Natural killer cell (primary cell): ENCODE data around the gene MEPCE. TPM values are rescaled to one million over a fixed set of nuclear protein-coding genes. Genes with fewer than 3 reads are reported as not detected.

Experiments used
- ATAC-seq, 3 donors: fragments of 150-1000 bp in 2 of 3; fragments of 200-7000 bp in 1 of 3; cut with Tn5 transposase; 1 replicate in 1 of 3; 2 replicates in 2 of 3; pipeline ENCODE4 v1.10.0; 2021; ENCODE audit warnings: mild to moderate bottlenecking in 2 of 3, moderate library complexity in 2 of 3
- DNase-seq, 2 donors: peaks; one replicate each; pipeline versions ENCODE4 v3.0.0 to v3.0.0-alpha.2; 2013 to 2021; ENCODE audit warnings: mixed read lengths in 1 of 2
- H3K27ac ChIP-seq: one replicate; pipeline ENCODE4 v1.5.1; 2013; ENCODE audit warnings: mild to moderate bottlenecking, low read length
- H3K27me3 ChIP-seq: one replicate; pipeline ENCODE4 v1.6.1; 2013; ENCODE audit warnings: low read length; ENCODE audit not compliant: control insufficient read depth, insufficient read depth
- H3K36me3 ChIP-seq: one replicate; pipeline ENCODE4 v1.6.1; 2013; ENCODE audit warnings: low read length; ENCODE audit not compliant: control insufficient read depth, insufficient read depth
- H3K4me1 ChIP-seq: one replicate; pipeline ENCODE4 v1.6.1; 2013; ENCODE audit warnings: low read length; ENCODE audit not compliant: control insufficient read depth, insufficient read depth
- H3K4me3 ChIP-seq: one replicate; pipeline ENCODE4 v1.5.1; 2013; ENCODE audit warnings: low read length
- H3K9me3 ChIP-seq: one replicate; pipeline ENCODE4 v1.6.1; 2013; ENCODE audit warnings: low read length; ENCODE audit not compliant: control insufficient read depth, insufficient read depth
- H3K27ac Mint-ChIP-seq, 2 donors: one replicate each; pipeline ENCODE4 v1.8.0; 2022; ENCODE audit warnings: mild to moderate bottlenecking in 2 of 2, mixed read lengths in 2 of 2, moderate library complexity in 1 of 2
- H3K27me3 Mint-ChIP-seq, 2 donors: one replicate each; pipeline ENCODE4 v1.8.0; 2022; ENCODE audit warnings: low read depth in 2 of 2, mixed read lengths in 2 of 2
- H3K36me3 Mint-ChIP-seq: one replicate; pipeline ENCODE4 v1.8.0; 2022; ENCODE audit warnings: mixed read lengths
- H3K4me1 Mint-ChIP-seq, 2 donors: one replicate each; pipeline ENCODE4 v1.8.0; 2022; ENCODE audit warnings: mixed read lengths in 2 of 2
- H3K4me3 Mint-ChIP-seq: one replicate; pipeline ENCODE4 v1.8.0; 2022; ENCODE audit warnings: mild to moderate bottlenecking, moderate library complexity, mixed read lengths
- H3K9me3 Mint-ChIP-seq, 2 donors: one replicate each; pipeline ENCODE4 v1.8.0; 2022; ENCODE audit warnings: mixed read lengths in 2 of 2
- WGBS: methylation state at CpG from one replicate; pipeline ENCODE4 v1.1.7; 2013; ENCODE audit warnings: missing lambda C conversion rate; ENCODE audit not compliant: insufficient coverage; 5-methylcytosine and 5-hydroxymethylcytosine counted together
- intact Hi-C: fragments of 100-400 bp; cut with micrococcal nuclease; formaldehyde crosslinking; loops from one replicate; pipeline ENCODE4 v1.14.2; 2022
- total RNA-seq, 4 donors: library from RNA; stranded (reverse); fragments of 120-200 nt in 1 of 4; gene quantifications; one replicate each; pipeline versions ENCODE4 v1.2.3 to v1.2.4, GENCODE V29; 2013 to 2022
- TF ChIP-seq, protein P1 (sequence below): fragments of 200-600 bp; IDR thresholded peaks from one replicate; pipeline ENCODE4 v1.8.0; 2022; ENCODE audit warnings: antibody characterized with exemption

The MEPCE gene
- total RNA-seq, 3 donors from 2014 or later (not counting 1 experiment from before 2014, with no cell fraction given), result 48.1 to 54.9 (median 54.1) TPM

GRCh38 chr7:100418930-100419659, 10.5 kb upstream of the MEPCE start:
- WGBS, result 100% methylated on average over 1 of the region's 1 CpG
- no peak overlapping the region for H3K4me3 Mint-ChIP-seq
- H3K9me3 ChIP-seq, result no peaks in the 10 kb centered on the region
- no peak for ATAC-seq
- no peak overlapping the region for H3K27ac ChIP-seq
- H3K27me3 Mint-ChIP-seq, result no peaks in the 10 kb centered on the region
- no peaks in the 10 kb centered on the region for H3K9me3 Mint-ChIP-seq
- no peak for DNase-seq
- H3K4me1 Mint-ChIP-seq, result peaks cover 16 to 20% of the 10 kb centered on the region in 2 donors
- H3K36me3 ChIP-seq, result no peaks in the 10 kb centered on the region
- peaks cover 5% of the 10 kb centered on the region for H3K4me1 ChIP-seq
- no peaks in the 10 kb centered on the region for H3K36me3 Mint-ChIP-seq
- H3K27ac Mint-ChIP-seq, result no peak overlapping the region
- intact Hi-C loops, result no loop called here
- TF ChIP-seq, protein P1, sequence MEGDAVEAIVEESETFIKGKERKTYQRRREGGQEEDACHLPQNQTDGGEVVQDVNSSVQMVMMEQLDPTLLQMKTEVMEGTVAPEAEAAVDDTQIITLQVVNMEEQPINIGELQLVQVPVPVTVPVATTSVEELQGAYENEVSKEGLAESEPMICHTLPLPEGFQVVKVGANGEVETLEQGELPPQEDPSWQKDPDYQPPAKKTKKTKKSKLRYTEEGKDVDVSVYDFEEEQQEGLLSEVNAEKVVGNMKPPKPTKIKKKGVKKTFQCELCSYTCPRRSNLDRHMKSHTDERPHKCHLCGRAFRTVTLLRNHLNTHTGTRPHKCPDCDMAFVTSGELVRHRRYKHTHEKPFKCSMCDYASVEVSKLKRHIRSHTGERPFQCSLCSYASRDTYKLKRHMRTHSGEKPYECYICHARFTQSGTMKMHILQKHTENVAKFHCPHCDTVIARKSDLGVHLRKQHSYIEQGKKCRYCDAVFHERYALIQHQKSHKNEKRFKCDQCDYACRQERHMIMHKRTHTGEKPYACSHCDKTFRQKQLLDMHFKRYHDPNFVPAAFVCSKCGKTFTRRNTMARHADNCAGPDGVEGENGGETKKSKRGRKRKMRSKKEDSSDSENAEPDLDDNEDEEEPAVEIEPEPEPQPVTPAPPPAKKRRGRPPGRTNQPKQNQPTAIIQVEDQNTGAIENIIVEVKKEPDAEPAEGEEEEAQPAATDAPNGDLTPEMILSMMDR, result no peak
- H3K27me3 ChIP-seq, result no peaks in the 10 kb centered on the region
- no peak overlapping the region for H3K4me3 ChIP-seq

DNA sequence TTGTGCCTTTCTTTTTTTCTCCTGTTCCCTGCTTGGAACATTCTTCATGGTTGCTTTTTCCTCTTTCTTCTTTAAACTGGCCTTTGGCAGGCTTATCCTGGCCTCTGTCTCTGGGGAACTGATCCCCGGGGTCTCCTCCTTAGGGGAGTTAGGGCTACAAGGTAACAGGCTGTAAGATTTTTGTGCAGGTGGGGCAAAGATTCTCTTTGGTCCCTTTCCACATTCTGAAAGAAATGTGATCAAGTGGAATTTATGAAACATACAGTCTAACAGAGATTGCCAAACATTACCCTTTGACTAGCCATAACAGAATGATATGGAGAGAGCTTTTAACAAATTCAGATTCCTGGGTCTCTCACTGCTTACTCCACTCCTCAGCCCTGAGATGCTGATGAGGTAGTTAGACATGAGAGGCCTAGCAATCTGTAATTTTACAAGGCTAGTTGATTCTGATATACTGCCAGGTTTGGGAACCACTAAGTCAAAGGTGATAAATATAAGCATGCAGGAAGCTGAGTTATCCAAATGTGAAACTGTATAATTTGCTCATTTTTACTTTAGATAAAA, 9.9 kb upstream of the MEPCE start:
- WGBS, result no CpG with 5 or more reads among the region's 1 CpG
- Histone ChIP-seq H3K27ac (no peak overlapping the region), H3K27me3 (no peaks in the 10 kb centered on the region), H3K36me3 (no peaks in the 10 kb centered on the region), H3K9me3 (no peaks in the 10 kb centered on the region), H3K4me1 (peaks cover 5% of the 10 kb centered on the region), H3K4me3 (no peak overlapping the region)
- H3K36me3 Mint-ChIP-seq, result no peaks in the 10 kb centered on the region
- TF ChIP-seq, protein P1, result no peak
- peaks cover 18 to 27% of the 10 kb centered on the region in 2 donors for H3K4me1 Mint-ChIP-seq
- H3K27ac Mint-ChIP-seq, result no peak overlapping the region
- ATAC-seq (no peak), DNase-seq (no peak)
- H3K4me3 Mint-ChIP-seq, result no peak overlapping the region
- intact Hi-C loops, result loop anchor here (10.0 kb wide), 1 partner anchor 195 kb away; no protein-coding TSS in a partner anchor
- H3K9me3 Mint-ChIP-seq, result no peaks in the 10 kb centered on the region
- no peaks in the 10 kb centered on the region for H3K27me3 Mint-ChIP-seq

DNA sequence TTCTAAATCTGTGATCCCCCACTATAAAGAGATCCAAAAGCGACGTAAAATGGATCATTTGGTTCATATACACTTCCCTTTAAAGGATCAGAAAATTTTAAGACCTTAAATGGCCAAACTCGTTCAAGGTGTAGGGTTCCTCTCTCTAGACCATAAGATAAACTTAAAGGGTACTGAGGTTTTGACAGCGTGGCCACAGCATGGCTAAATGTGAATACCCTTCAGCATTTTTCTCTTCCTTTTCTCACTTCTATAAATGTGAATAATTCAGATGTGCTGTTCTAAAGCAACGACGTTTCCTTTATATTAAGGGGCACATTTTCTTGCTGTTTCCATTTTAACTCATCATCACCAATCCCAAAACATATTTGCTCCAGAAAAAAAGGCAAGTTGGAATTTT, 6.3 kb upstream of the MEPCE start:
- 37% methylated on average over 3 of the region's 6 CpGs for WGBS

More for the DNA sequence above, 6.3 kb upstream of the MEPCE start:
- Mint-ChIP-seq H3K4me1 (peaks cover 23 to 34% of the 10 kb centered on the region in 2 donors), H3K4me3 (peak overlapping the region; percentile 84), H3K27me3 (no peaks in the 10 kb centered on the region), H3K36me3 (no peaks in the 10 kb centered on the region), H3K27ac (peak overlapping the region; percentile 79 to 80), H3K9me3 (no peaks in the 10 kb centered on the region)
- peak in 2 of 3 donors; percentile 13 to 52 for ATAC-seq
- Histone ChIP-seq H3K4me1 (peaks cover 14% of the 10 kb centered on the region), H3K36me3 (no peaks in the 10 kb centered on the region), H3K27me3 (no peaks in the 10 kb centered on the region), H3K27ac (peak overlapping the region; percentile 10), H3K4me3 (no peak overlapping the region), H3K9me3 (no peaks in the 10 kb centered on the region)
- TF ChIP-seq, protein P1, result no peak
- DNase-seq, result no peak
- intact Hi-C loops, result loop anchor here (10.0 kb wide), 1 partner anchor 199 kb away; no protein-coding TSS in a partner anchor
